ENCODE results near the gene WDR45B.

DNA sequence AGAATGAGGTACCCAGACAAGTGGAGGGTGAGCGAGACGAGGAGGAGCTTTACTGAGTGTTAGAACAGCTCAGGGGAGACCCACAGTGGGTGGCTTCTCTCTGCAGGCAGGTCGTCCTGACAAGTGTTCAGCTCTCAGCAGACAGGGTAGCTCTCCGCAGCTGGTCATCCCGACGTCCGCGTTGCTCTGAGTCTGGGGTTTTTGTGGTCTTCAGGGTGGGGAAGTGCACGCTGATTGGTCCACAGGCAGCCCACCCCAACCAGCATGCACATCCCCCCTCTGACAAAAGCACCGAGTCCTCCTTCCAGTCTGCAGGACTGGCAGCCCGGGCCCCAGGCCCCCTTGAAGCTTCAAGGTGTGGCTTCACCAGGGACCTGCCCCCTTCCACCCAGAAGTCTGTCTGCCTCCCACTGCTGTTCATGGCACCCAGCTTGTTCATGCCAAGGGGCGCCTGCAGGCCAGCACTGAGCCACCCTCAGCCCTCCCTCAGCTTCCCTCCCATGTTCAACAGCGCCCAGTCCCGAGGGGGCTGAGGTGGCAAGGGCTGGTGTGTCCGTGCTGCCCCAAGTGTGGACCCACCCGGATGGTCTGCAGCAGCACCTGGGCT is 19.9 kb upstream of the WDR45B start:
- TF ChIP-seq EZH2 (IDR thresholded peaks at IDR 0.05; ENCODE audit: borderline replicate concordance, low read length), result no peak
- TF ChIP-seq, protein P1, sequence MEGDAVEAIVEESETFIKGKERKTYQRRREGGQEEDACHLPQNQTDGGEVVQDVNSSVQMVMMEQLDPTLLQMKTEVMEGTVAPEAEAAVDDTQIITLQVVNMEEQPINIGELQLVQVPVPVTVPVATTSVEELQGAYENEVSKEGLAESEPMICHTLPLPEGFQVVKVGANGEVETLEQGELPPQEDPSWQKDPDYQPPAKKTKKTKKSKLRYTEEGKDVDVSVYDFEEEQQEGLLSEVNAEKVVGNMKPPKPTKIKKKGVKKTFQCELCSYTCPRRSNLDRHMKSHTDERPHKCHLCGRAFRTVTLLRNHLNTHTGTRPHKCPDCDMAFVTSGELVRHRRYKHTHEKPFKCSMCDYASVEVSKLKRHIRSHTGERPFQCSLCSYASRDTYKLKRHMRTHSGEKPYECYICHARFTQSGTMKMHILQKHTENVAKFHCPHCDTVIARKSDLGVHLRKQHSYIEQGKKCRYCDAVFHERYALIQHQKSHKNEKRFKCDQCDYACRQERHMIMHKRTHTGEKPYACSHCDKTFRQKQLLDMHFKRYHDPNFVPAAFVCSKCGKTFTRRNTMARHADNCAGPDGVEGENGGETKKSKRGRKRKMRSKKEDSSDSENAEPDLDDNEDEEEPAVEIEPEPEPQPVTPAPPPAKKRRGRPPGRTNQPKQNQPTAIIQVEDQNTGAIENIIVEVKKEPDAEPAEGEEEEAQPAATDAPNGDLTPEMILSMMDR (IDR thresholded peaks at IDR 0.05; ENCODE audit: low read length), result no peak

All from OCI-LY1 (cell line).